ENCODE data around the gene PCK1. TPM values are rescaled to one million over a fixed set of nuclear protein-coding genes. Genes with fewer than 3 reads are reported as not detected.

PCK1 gene
- total RNA-seq, 1 donor from 2014 or later: not detected

DNA sequence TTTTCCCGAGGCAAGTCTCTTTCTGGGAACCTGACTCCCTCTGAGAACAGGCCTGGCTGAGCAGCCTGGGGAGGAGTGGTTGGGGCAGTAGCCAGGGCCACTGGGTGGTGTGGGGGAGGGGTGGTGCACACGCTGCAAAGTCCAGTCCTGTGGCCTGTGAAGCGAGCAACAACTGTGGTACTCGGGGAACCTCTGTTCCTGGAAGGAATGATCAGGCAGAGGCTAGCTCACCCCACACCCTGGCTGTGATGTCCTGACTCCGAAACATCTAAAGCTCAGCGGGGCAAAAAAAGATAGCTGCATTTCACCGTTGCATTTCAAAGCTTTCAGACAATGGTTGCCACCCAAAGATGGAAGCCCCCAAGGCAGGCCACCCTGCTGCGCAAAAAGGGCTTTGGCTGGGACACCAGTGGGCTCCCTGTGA, 25.5 kb downstream of the PCK1 start:
- Mint-ChIP-seq H3K4me3 (ENCODE audit: low read depth) (no peak overlapping the region), H3K36me3 (ENCODE audit: low read depth) (no peaks in the 10 kb centered on the region), H3K4me1 (ENCODE audit: low read depth) (no peaks in the 10 kb centered on the region), H3K27ac (no peak overlapping the region), H3K9me3 (no peaks in the 10 kb centered on the region), H3K27me3 (ENCODE audit: low read depth) (peaks cover 18% of the 10 kb centered on the region)
- intact Hi-C loops (cut with micrococcal nuclease): no loop called here
- DNase-seq (ENCODE audit: low spot score): no peak

- Mint-ChIP-seq H3K4me1 (ENCODE audit: low read depth) (no peaks in the 10 kb centered on the region), H3K36me3 (ENCODE audit: low read depth) (no peaks in the 10 kb centered on the region), H3K4me3 (ENCODE audit: low read depth) (no peak overlapping the region), H3K27ac (no peak overlapping the region), H3K9me3 (no peaks in the 10 kb centered on the region), H3K27me3 (ENCODE audit: low read depth) (peaks cover 15% of the 10 kb centered on the region)
- intact Hi-C loops (cut with micrococcal nuclease): no loop called here
- DNase-seq (ENCODE audit: low spot score): no peak
Observed at GRCh38 chr20:57586943-57587277, 26.0 kb downstream of the PCK1 start.

DNA sequence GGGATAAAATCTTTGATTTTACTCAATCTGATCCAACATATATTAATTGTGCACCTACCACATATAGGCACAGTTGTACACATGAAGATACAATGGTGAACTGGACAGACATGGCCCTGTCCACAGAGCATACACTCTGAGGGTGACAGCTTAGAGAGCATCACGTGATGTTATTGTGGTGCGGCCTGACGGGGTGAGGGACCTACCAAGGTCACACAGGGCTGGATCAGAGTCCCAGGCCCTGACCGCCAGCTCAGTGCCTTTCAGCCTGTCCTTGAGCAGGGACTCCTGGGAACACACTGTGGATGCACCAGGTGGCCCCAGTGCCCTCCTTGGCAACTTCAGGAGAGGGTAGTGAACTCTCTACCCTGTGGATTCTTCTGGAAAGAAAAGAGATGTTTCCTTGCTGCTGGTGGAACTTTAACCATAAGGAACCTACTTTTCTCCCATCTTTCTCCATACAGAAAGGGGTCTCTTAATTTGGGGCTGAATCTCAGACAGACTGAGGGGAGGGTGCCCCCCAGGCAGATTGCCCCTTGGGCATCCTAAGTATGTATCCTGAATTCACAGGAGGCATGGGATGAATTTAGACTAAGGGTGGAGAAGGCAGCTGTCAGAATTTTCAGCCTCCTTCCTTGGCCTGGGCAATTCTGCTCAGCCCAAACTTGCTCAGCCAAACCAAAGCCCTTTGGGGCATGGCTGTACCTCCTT, 26.5 kb downstream of the PCK1 start:
- no peaks in the 10 kb centered on the region for H3K4me1 Mint-ChIP-seq (ENCODE audit: low read depth)
- H3K27ac Mint-ChIP-seq: no peak overlapping the region
- DNase-seq (ENCODE audit: low spot score): no peak
- H3K27me3 Mint-ChIP-seq (ENCODE audit: low read depth): peaks cover 13% of the 10 kb centered on the region
- no peaks in the 10 kb centered on the region for H3K9me3 Mint-ChIP-seq
- intact Hi-C loops (cut with micrococcal nuclease): no loop called here
- no peaks in the 10 kb centered on the region for H3K36me3 Mint-ChIP-seq (ENCODE audit: low read depth)
- H3K4me3 Mint-ChIP-seq (ENCODE audit: low read depth): no peak overlapping the region

- peaks cover 13% of the 10 kb centered on the region for H3K27me3 Mint-ChIP-seq (ENCODE audit: low read depth)
- H3K36me3 Mint-ChIP-seq (ENCODE audit: low read depth): no peaks in the 10 kb centered on the region
- no peaks in the 10 kb centered on the region for H3K9me3 Mint-ChIP-seq
- H3K4me1 Mint-ChIP-seq (ENCODE audit: low read depth): no peaks in the 10 kb centered on the region
- intact Hi-C loops (cut with micrococcal nuclease): no loop called here
- H3K27ac Mint-ChIP-seq: no peak overlapping the region
- no peak for DNase-seq (ENCODE audit: low spot score)
- no peak overlapping the region for H3K4me3 Mint-ChIP-seq (ENCODE audit: low read depth)
Observed at GRCh38 chr20:57587989-57588377, 27.1 kb downstream of the PCK1 start.

GRCh38 chr20:57588596-57588995, 27.7 kb downstream of the PCK1 start:
- H3K4me3 Mint-ChIP-seq (ENCODE audit: low read depth): no peak overlapping the region
- no peaks in the 10 kb centered on the region for H3K9me3 Mint-ChIP-seq
- no peak for DNase-seq (ENCODE audit: low spot score)
- H3K4me1 Mint-ChIP-seq (ENCODE audit: low read depth): no peaks in the 10 kb centered on the region
- H3K36me3 Mint-ChIP-seq (ENCODE audit: low read depth): no peaks in the 10 kb centered on the region
- intact Hi-C loops (cut with micrococcal nuclease): no loop called here
- H3K27ac Mint-ChIP-seq: no peak overlapping the region
- H3K27me3 Mint-ChIP-seq (ENCODE audit: low read depth): peaks cover 11% of the 10 kb centered on the region

DNA sequence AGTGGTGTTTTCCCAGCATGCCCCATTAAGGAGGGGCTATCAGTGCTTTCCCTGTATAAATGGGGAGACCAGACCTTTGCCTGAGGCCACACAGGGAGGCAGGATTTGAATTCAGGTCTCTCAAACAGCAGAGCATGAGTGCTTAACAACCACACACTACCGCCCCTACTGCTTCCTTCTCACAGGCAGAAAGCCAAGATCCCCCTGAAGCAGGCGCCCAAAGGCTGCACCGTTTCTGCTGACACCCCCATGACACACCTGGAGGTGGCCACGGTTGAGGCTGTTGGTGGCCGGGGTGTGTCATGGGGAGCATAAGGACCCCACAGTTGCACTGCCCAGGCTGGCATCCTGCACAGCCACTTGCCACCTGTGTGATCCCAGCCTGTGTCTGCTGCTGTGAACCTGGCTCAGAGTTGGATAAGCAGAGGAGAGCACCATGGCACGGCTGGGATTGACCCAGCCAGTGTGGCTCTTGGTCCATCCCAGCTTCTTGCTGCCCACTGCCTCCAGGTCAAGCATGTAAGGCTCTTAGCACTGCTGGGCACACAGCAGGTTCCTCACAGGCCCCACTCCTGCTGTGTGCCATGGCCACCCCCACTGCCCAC, 28.3 kb downstream of the PCK1 start:
- Mint-ChIP-seq H3K27ac (no peak overlapping the region), H3K9me3 (no peaks in the 10 kb centered on the region), H3K36me3 (ENCODE audit: low read depth) (no peaks in the 10 kb centered on the region), H3K4me3 (ENCODE audit: low read depth) (no peak overlapping the region), H3K27me3 (ENCODE audit: low read depth) (peaks cover 9% of the 10 kb centered on the region), H3K4me1 (ENCODE audit: low read depth) (no peaks in the 10 kb centered on the region)
- intact Hi-C loops (cut with micrococcal nuclease): no loop called here
- no peak for DNase-seq (ENCODE audit: low spot score)

- intact Hi-C loops (cut with micrococcal nuclease): loop anchor here (5.0 to 10.0 kb wide), 3 partner anchors 185 to 498 kb away; no protein-coding TSS in a partner anchor
- no peak for DNase-seq (ENCODE audit: low spot score)
- no peak overlapping the region for H3K27ac Mint-ChIP-seq
Observed at GRCh38 chr20:57589728-57590484, 29.0 kb downstream of the PCK1 start.

GRCh38 chr20:57590485-57591288, 29.8 kb downstream of the PCK1 start:
- no peaks in the 10 kb centered on the region for H3K9me3 Mint-ChIP-seq
- H3K36me3 Mint-ChIP-seq (ENCODE audit: low read depth): no peaks in the 10 kb centered on the region
- no peak for DNase-seq (ENCODE audit: low spot score)
- intact Hi-C loops (cut with micrococcal nuclease): loop anchor here (5.0 to 10.0 kb wide), 3 partner anchors 184 to 498 kb away; no protein-coding TSS in a partner anchor
- H3K27ac Mint-ChIP-seq: no peak overlapping the region
- H3K4me3 Mint-ChIP-seq (ENCODE audit: low read depth): no peak overlapping the region
- no peaks in the 10 kb centered on the region for H3K4me1 Mint-ChIP-seq (ENCODE audit: low read depth)
- peaks cover 2% of the 10 kb centered on the region for H3K27me3 Mint-ChIP-seq (ENCODE audit: low read depth)

More at GRCh38 chr20:57589728-57590484, 29.0 kb downstream of the PCK1 start:
- Mint-ChIP-seq H3K36me3 (ENCODE audit: low read depth) (no peaks in the 10 kb centered on the region), H3K4me1 (ENCODE audit: low read depth) (no peaks in the 10 kb centered on the region), H3K27me3 (ENCODE audit: low read depth) (peaks cover 3% of the 10 kb centered on the region), H3K9me3 (no peaks in the 10 kb centered on the region), H3K4me3 (ENCODE audit: low read depth) (no peak overlapping the region)

- Mint-ChIP-seq H3K36me3 (ENCODE audit: low read depth) (no peaks in the 10 kb centered on the region), H3K27me3 (ENCODE audit: low read depth) (peaks cover 6% of the 10 kb centered on the region), H3K27ac (no peak overlapping the region), H3K4me3 (ENCODE audit: low read depth) (no peak overlapping the region), H3K4me1 (ENCODE audit: low read depth) (no peaks in the 10 kb centered on the region), H3K9me3 (no peaks in the 10 kb centered on the region)
- no peak for DNase-seq (ENCODE audit: low spot score)
- intact Hi-C loops (cut with micrococcal nuclease): loop anchor here (5.0 to 10.0 kb wide), 3 partner anchors 183 to 499 kb away; no protein-coding TSS in a partner anchor
Observed at GRCh38 chr20:57591289-57592229, 30.6 kb downstream of the PCK1 start.

GRCh38 chr20:57592263-57593092, 31.6 kb downstream of the PCK1 start:
- Mint-ChIP-seq H3K4me3 (ENCODE audit: low read depth) (no peak overlapping the region), H3K4me1 (ENCODE audit: low read depth) (no peaks in the 10 kb centered on the region), H3K9me3 (no peaks in the 10 kb centered on the region), H3K27ac (no peak overlapping the region), H3K36me3 (ENCODE audit: low read depth) (no peaks in the 10 kb centered on the region), H3K27me3 (ENCODE audit: low read depth) (peaks cover 8% of the 10 kb centered on the region)
- no peak for DNase-seq (ENCODE audit: low spot score)
- intact Hi-C loops (cut with micrococcal nuclease): loop anchor here (5.0 to 10.0 kb wide), 3 partner anchors 182 to 500 kb away; no protein-coding TSS in a partner anchor
